GM18867 (cell line): ENCODE data around the gene THRA.

ENCODE experiments used
- ATAC-seq: cut with Tn5 transposase; IDR thresholded peaks from one replicate; pipeline ENCODE4 v1.9.1; 2021; ENCODE audit warnings: mild to moderate bottlenecking, moderate library complexity; ENCODE audit not compliant: unreplicated experiment

The THRA gene

GRCh38 chr17:40062329-40063186 is at the start of gene THRA:
TSS of gene THRA (plus strand) at chr17:40062965. CDS start at chr17:40074489, 11,524 bp downstream.
- peak; percentile 69 for ATAC-seq

- ATAC-seq, result no peak
Observed at GRCh38 chr17:40014375-40014980, 48.3 kb upstream of the THRA start.

- ATAC-seq, result no peak
Observed at GRCh38 chr17:40015005-40015997, 47.5 kb upstream of the THRA start, which contains the start of gene CSF3. TSS of gene CSF3 (plus strand) at chr17:40015440. CDS start at chr17:40015475, 35 bp downstream.

- no peak for ATAC-seq
Observed at GRCh38 chr17:40015998-40016985, 46.5 kb upstream of the THRA start.

- ATAC-seq, result no peak
Observed at GRCh38 chr17:40017422-40018080, 45.2 kb upstream of the THRA start.

- ATAC-seq, result no peak
Observed at GRCh38 chr17:40018211-40019121, 44.3 kb upstream of the THRA start.

GRCh38 chr17:40019140-40019991 is 43.4 kb upstream of the THRA start:
- no peak for ATAC-seq

GRCh38 chr17:40020146-40020545 is 42.6 kb upstream of the THRA start:
- ATAC-seq, result no peak

GRCh38 chr17:40021451-40021971 is 41.3 kb upstream of the THRA start:
- ATAC-seq, result no peak

- no peak for ATAC-seq
Observed at GRCh38 chr17:40022497-40022896, 40.3 kb upstream of the THRA start.

GRCh38 chr17:40022961-40023541 is 39.7 kb upstream of the THRA start:
- no peak for ATAC-seq

- ATAC-seq, result no peak
Observed at GRCh38 chr17:40023590-40024292, 39.0 kb upstream of the THRA start.

GRCh38 chr17:40024901-40025300 is 37.9 kb upstream of the THRA start:
- no peak for ATAC-seq

GRCh38 chr17:40025559-40025958 is 37.2 kb upstream of the THRA start:
- no peak for ATAC-seq

- no peak for ATAC-seq
Observed at GRCh38 chr17:40025991-40026815, 36.6 kb upstream of the THRA start.
